ENCODE data around the gene PLD5.

Gene PLD5

DNA sequence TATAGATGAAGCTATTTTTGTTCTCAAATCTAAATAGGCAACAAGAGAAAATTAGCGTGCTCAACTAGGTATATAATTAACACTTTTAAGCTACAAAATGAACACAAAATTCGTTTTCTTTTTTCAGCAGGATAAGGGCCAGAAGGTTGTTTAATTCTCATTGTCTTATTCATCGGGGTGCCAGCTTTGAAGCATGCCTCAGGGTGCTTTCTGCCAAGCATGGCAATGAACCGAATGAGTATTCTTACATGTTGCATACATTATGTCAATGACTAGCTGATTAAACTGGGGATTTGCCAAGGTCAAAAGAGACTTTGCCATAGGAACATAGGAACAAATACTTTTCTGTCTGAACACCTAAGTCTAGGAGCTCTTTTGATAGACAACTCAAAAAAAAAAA lies 423.6 kb downstream of the PLD5 start:
- no peak for TF ChIP-seq NFIC (IDR thresholded peaks at IDR 0.05)

DNA sequence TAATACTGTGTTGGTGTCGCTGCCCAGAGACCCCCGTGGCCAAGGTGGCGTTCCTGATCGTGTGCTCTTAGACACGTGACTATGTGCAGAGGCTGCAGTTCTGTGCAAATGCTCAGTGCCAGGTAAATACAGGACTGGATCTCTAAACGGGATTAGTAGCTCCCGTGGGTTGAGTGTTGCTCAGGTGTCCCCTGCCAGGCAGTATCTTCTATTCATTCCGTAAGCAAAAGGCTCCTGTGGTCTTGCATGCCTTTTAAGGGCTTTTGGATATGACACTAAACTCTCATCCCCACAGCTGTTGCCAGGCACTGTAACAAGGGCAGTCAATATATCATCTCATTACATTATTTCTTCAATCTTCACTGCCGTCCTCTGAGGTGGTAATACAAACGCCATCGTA lies 431.4 kb downstream of the PLD5 start:
- no peak for TF ChIP-seq ZBTB7A (IDR thresholded peaks at IDR 0.05; ENCODE audit: low read depth)
- no peak for TF ChIP-seq FOXM1 (IDR thresholded peaks at IDR 0.05; ENCODE audit: borderline replicate concordance, low read depth)
- TF ChIP-seq TAF1 (IDR thresholded peaks at IDR 0.05; ENCODE audit: low read depth) = no peak
- TF ChIP-seq, protein P1, sequence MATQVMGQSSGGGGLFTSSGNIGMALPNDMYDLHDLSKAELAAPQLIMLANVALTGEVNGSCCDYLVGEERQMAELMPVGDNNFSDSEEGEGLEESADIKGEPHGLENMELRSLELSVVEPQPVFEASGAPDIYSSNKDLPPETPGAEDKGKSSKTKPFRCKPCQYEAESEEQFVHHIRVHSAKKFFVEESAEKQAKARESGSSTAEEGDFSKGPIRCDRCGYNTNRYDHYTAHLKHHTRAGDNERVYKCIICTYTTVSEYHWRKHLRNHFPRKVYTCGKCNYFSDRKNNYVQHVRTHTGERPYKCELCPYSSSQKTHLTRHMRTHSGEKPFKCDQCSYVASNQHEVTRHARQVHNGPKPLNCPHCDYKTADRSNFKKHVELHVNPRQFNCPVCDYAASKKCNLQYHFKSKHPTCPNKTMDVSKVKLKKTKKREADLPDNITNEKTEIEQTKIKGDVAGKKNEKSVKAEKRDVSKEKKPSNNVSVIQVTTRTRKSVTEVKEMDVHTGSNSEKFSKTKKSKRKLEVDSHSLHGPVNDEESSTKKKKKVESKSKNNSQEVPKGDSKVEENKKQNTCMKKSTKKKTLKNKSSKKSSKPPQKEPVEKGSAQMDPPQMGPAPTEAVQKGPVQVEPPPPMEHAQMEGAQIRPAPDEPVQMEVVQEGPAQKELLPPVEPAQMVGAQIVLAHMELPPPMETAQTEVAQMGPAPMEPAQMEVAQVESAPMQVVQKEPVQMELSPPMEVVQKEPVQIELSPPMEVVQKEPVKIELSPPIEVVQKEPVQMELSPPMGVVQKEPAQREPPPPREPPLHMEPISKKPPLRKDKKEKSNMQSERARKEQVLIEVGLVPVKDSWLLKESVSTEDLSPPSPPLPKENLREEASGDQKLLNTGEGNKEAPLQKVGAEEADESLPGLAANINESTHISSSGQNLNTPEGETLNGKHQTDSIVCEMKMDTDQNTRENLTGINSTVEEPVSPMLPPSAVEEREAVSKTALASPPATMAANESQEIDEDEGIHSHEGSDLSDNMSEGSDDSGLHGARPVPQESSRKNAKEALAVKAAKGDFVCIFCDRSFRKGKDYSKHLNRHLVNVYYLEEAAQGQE (IDR thresholded peaks at IDR 0.05; ENCODE audit: low read depth) = no peak
- no peak for TF ChIP-seq EGR1 (IDR thresholded peaks at IDR 0.05)
- no peak for TF ChIP-seq EP300 (IDR thresholded peaks at IDR 0.05; ENCODE audit: borderline replicate concordance)
- TF ChIP-seq, protein P2, sequence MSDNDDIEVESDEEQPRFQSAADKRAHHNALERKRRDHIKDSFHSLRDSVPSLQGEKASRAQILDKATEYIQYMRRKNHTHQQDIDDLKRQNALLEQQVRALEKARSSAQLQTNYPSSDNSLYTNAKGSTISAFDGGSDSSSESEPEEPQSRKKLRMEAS (IDR thresholded peaks at IDR 0.05) = no peak
- TF ChIP-seq YY1 (IDR thresholded peaks at IDR 0.05; ENCODE audit: low read depth) = no peak
- TF ChIP-seq NFIC (IDR thresholded peaks at IDR 0.05) = no peak
- no peak for TF ChIP-seq RAD21 (IDR thresholded peaks at IDR 0.05; ENCODE audit: low read depth)
- no peak for TF ChIP-seq TCF12 (IDR thresholded peaks at IDR 0.05; ENCODE audit: low read depth)

DNA sequence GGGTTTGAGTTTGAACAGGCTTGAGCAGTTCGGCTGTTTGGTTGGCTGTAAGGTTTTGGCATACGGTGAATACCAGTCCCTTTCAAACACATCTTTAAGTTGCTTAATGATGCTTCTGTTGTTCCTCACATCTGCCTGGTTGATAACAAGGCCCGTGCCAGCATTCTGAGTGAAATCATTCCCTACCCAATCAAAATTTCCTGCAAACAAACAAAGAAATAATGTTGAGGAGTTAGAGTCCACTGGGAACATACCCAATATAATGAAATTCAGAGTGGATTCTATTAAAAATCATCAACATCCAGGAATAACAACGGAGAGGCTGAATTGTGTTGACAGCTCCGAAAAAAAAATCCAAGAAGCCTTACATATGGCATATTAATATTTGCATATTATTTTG lies 434.6 kb downstream of the PLD5 start:
- TF ChIP-seq TCF12 (IDR thresholded peaks at IDR 0.05; ENCODE audit: low read depth) (no peak), TAF1 (IDR thresholded peaks at IDR 0.05; ENCODE audit: low read depth) (no peak), EGR1 (IDR thresholded peaks at IDR 0.05) (no peak), TEAD4 (IDR thresholded peaks at IDR 0.05) (no peak), EP300 (IDR thresholded peaks at IDR 0.05; ENCODE audit: borderline replicate concordance) (no peak), FOXM1 (IDR thresholded peaks at IDR 0.05; ENCODE audit: borderline replicate concordance, low read depth) (no peak), YY1 (IDR thresholded peaks at IDR 0.05; ENCODE audit: low read depth) (no peak), CREB1 (IDR thresholded peaks at IDR 0.05; ENCODE audit: low read depth) (no peak), ZBTB7A (IDR thresholded peaks at IDR 0.05; ENCODE audit: low read depth) (no peak), RAD21 (IDR thresholded peaks at IDR 0.05; ENCODE audit: low read depth) (no peak), CEBPB (IDR thresholded peaks at IDR 0.05) (no peak), NFIC (IDR thresholded peaks at IDR 0.05) (no peak), USF1 (IDR thresholded peaks at IDR 0.05) (no peak)
- TF ChIP-seq, protein P1 (IDR thresholded peaks at IDR 0.05; ENCODE audit: low read depth) = no peak
- TF ChIP-seq, protein P2 (IDR thresholded peaks at IDR 0.05) = no peak

- TF ChIP-seq, protein P1 (IDR thresholded peaks at IDR 0.05; ENCODE audit: low read depth) = no peak
- TF ChIP-seq NFIC (IDR thresholded peaks at IDR 0.05) (no peak), TEAD4 (IDR thresholded peaks at IDR 0.05) (no peak), ZBTB7A (IDR thresholded peaks at IDR 0.05; ENCODE audit: low read depth) (no peak), CREB1 (IDR thresholded peaks at IDR 0.05; ENCODE audit: low read depth) (no peak), FOXM1 (IDR thresholded peaks at IDR 0.05; ENCODE audit: borderline replicate concordance, low read depth) (no peak), RAD21 (IDR thresholded peaks at IDR 0.05; ENCODE audit: low read depth) (no peak), TCF12 (IDR thresholded peaks at IDR 0.05; ENCODE audit: low read depth) (no peak), EGR1 (IDR thresholded peaks at IDR 0.05) (no peak), USF1 (IDR thresholded peaks at IDR 0.05) (no peak), CEBPB (IDR thresholded peaks at IDR 0.05) (no peak), TAF1 (IDR thresholded peaks at IDR 0.05; ENCODE audit: low read depth) (no peak), EP300 (IDR thresholded peaks at IDR 0.05; ENCODE audit: borderline replicate concordance) (no peak)
- TF ChIP-seq, protein P2 (IDR thresholded peaks at IDR 0.05) = no peak
Observed at GRCh38 chr1:242088875-242089274, 435.6 kb downstream of the PLD5 start.
